Prostate gland (tissue), 2 donors: ENCODE measurements around the gene CCT7. TPM values are rescaled to one million over a fixed set of nuclear protein-coding genes. Genes with fewer than 3 reads are reported as not detected.

Experiments used
- DNase-seq: peaks from one replicate; pipeline ENCODE4 v3.0.0-alpha.2; 2019; ENCODE audit warnings: low spot score
- H3K27ac ChIP-seq, 2 donors: fragments of 200-600 bp; sonication (generic); 2 replicates each; pipeline ENCODE4 v1.5.1; 2017 to 2019
- H3K27me3 ChIP-seq: fragments of 200-600 bp; sonication (generic); replicated peaks from 2 replicates; pipeline ENCODE4 v1.5.1; 2019; ENCODE audit not compliant: insufficient read depth
- H3K36me3 ChIP-seq, 2 donors: fragments of 200-600 bp; sonication (generic); 1 replicate in 1 of 2; 2 replicates in 1 of 2; pipeline versions ENCODE4 v1.5.1 to v1.8.1; 2017 to 2019
- H3K4me1 ChIP-seq: fragments of 200-600 bp; sonication (generic); replicated peaks from 2 replicates; pipeline ENCODE4 v1.5.1; 2019
- H3K4me3 ChIP-seq, 2 donors: fragments of 200-600 bp; sonication (generic); 2 replicates each; pipeline ENCODE4 v1.5.1; 2017 to 2019
- H3K9me3 ChIP-seq: fragments of 200-600 bp; sonication (generic); 2 replicates; pipeline ENCODE4 v1.5.1; 2017
- POLR2A ChIP-seq: fragments of 450-650 bp; IDR thresholded peaks from one replicate; pipeline ENCODE4 v1.6.1; 2016; ENCODE audit warnings: antibody characterized with exemption, mild to moderate bottlenecking
- POLR2AphosphoS5 ChIP-seq: sonication (generic); formaldehyde crosslinking; IDR thresholded peaks from one replicate; pipeline ENCODE4 v1.6.1; 2017; ENCODE audit warnings: antibody characterized with exemption
- WGBS: methylation state at CpG from one replicate; pipeline ENCODE4 v1.1.5; 2018; 5-methylcytosine and 5-hydroxymethylcytosine counted together
- intact Hi-C: fragments of 100-400 bp; cut with DNase I; formaldehyde crosslinking; loops from one replicate; pipeline ENCODE4 v1.14.2; 2022
- total RNA-seq, 2 donors: library from RNA; depleted of rRNA; stranded (reverse); fragments of >200 nt; gene quantifications; one replicate each; pipeline ENCODE4 v1.1.0, GENCODE V29; 2016
- TF ChIP-seq, protein P1 (sequence below), 4 experiments: fragments of 200-600 bp in 2 of 4; fragments of 450-650 bp in 2 of 4; sonication (generic) in 2 of 4; IDR thresholded peaks; 1 replicate in 3 of 4; 2 replicates in 1 of 4; pipeline ENCODE4 v1.5.1; 2016 to 2019; ENCODE audit warnings: antibody characterized with exemption in 4 of 4, mild to moderate bottlenecking in 2 of 4, moderate library complexity in 2 of 4

The CCT7 gene
- total RNA-seq, 2 donors from 2014 or later = 206 to 242 TPM

DNA sequence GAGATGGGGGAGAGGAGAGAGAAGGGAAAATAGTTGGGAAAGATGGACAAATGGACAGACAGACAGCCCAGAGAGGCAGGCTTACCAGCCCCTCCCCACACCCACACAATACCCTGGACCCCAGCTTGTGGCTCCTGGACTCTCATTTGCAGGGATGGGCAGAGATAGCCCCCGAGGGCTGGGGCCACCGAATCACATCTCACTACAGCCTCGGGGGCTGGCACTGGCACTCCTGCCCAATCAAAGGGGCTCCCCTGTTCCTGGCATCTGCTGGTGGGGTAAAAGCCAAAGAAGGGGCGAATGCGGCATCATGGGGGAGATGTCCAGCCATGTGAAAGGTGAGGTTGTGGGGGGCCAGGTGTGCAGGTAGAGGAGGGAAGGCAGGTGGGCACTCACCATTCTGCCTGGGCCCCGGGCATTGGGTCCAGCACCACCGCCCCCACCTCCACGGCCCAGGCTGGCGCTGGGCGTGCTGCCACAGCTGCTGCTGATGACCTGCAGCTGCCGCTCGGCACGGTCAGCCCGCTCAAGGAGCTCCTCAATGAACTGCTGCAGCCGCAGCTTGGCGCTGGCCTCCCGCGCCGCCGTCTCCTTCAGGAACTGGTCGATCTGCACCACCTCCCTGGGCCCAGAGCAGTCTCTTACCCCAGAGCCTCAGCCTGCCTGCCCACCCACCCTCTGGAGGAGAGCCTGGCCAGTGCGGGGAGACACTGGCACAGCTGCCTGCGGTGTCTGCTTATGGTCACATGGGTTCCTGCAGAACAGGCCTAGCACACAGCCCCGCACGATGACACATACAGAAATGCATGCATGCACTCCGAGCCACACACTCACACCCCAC lies 32.2 kb downstream of the CCT7 start:
- Histone ChIP-seq H3K4me1 (peaks cover 2% of the 10 kb centered on the region), H3K27ac (no peak overlapping the region), H3K27me3 (no peaks in the 10 kb centered on the region), H3K36me3 (no peaks in the 10 kb centered on the region), H3K4me3 (no peak overlapping the region), H3K9me3 (no peaks in the 10 kb centered on the region)
- 84% methylated on average over 26 of the region's 26 CpGs for WGBS
- intact Hi-C loops = no loop called here
- TF ChIP-seq POLR2AphosphoS5 (no peak), POLR2A (no peak)
- TF ChIP-seq, protein P1, sequence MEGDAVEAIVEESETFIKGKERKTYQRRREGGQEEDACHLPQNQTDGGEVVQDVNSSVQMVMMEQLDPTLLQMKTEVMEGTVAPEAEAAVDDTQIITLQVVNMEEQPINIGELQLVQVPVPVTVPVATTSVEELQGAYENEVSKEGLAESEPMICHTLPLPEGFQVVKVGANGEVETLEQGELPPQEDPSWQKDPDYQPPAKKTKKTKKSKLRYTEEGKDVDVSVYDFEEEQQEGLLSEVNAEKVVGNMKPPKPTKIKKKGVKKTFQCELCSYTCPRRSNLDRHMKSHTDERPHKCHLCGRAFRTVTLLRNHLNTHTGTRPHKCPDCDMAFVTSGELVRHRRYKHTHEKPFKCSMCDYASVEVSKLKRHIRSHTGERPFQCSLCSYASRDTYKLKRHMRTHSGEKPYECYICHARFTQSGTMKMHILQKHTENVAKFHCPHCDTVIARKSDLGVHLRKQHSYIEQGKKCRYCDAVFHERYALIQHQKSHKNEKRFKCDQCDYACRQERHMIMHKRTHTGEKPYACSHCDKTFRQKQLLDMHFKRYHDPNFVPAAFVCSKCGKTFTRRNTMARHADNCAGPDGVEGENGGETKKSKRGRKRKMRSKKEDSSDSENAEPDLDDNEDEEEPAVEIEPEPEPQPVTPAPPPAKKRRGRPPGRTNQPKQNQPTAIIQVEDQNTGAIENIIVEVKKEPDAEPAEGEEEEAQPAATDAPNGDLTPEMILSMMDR (IDR thresholded peaks at IDR 0.05) = no peak
- DNase-seq = no peak

DNA sequence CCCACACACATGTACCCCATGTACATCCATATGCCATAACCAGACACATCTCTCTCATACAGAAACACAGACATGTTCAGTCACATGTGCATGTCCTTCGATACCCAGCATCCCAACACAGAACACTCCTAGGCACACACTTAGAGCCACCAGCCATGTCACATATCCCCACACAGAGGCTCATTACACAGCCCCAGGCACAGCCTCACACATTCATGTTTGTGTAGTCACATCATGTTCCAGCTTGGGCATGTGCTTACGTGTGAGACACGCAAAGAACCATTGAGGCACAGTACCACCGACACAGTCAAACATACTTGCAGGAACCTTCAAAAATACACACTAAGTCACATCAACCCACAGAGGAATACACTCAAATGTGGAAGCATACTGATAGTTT lies 32.9 kb downstream of the CCT7 start:
- Histone ChIP-seq H3K4me1 (peaks cover 2% of the 10 kb centered on the region), H3K9me3 (no peaks in the 10 kb centered on the region), H3K36me3 (no peaks in the 10 kb centered on the region), H3K27ac (no peak overlapping the region), H3K4me3 (no peak overlapping the region), H3K27me3 (no peaks in the 10 kb centered on the region)
- intact Hi-C loops = no loop called here
- TF ChIP-seq, protein P1 (IDR thresholded peaks at IDR 0.05) = no peak
- TF ChIP-seq POLR2A (no peak), POLR2AphosphoS5 (no peak)
- no peak for DNase-seq
- 96% methylated on average over 4 of the region's 4 CpGs for WGBS

DNA sequence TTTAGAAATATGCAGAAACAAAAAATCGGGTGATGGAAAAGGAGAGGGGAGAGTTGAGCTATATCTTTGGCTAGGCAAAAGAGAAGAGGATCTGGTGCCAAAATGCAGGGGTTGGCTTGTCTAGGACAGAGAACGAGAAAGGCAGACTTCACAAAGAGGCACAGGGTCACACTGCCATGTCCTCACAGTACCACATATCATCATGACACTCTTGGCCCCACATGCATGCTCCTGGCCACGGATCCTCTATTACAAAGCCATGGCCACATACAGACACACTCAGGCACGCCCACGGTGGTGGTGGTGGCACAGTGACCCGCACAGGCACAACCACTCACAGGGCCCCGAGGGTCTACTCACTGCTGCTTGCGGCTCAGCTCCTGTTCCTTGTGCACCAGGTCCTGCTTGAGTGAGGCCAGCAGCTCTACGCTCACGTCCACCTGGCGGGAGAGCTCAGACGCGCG lies 34.3 kb downstream of the CCT7 start:
- Histone ChIP-seq H3K4me3 (peak overlapping the region; percentile 26 to 37), H3K36me3 (no peaks in the 10 kb centered on the region), H3K4me1 (peaks cover 2% of the 10 kb centered on the region), H3K27ac (peak overlapping the region; percentile 45 to 51), H3K9me3 (no peaks in the 10 kb centered on the region), H3K27me3 (no peaks in the 10 kb centered on the region)
- no peak for DNase-seq
- intact Hi-C loops = no loop called here
- 34% methylated on average over 14 of the region's 14 CpGs for WGBS
- TF ChIP-seq, protein P1 (IDR thresholded peaks at IDR 0.05) = no peak
- TF ChIP-seq POLR2A (no peak), POLR2AphosphoS5 (no peak)

DNA sequence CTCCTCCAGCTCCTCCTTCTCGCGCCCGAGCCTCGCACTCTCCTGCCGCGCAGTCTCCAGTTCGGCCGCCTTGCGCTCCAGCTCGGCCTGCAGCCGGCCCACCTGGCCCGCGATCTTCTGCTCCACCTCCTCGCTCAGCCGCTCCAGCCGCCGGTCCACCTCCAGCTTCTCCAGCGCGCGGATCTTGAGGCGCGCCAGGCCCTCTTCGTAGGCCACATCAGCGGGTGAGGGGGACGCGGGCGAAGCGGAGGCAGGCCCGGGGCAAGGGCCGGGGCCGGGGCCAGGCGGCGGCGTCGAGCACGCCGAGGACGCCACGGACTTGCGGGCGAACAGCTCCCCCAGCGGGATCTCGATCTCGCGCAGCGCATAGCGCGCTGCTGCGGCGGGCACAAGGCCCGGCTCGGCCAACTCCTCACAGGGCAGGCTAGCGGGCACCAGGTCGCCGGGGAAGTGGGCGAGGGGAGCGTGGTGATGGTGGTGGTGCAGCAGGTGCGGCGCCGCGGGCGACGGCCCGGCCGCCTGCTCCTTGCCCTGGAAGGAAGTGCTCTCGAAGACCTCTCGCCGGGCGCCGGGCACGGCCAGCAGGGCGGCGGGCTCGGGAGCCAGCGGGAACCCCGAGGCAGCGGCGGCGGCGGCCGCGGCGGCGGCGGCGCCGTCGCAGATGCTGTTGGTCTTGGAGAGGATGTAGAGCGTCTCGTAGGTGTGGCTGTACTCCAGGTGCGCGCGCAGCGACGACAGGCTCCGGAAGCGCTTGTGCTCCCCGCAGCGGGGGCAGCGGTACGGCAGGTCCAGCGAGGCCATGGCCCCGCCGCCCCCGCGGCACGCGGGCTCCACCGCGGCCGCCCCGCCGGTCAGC lies 35.0 kb downstream of the CCT7 start:
- peak; percentile 44 for DNase-seq
- H3K27me3 ChIP-seq = no peaks in the 10 kb centered on the region
- peak overlapping the region; percentile 26 to 37 for H3K4me3 ChIP-seq

More for the DNA sequence above, 35.0 kb downstream of the CCT7 start:
- intact Hi-C loops = no loop called here
- H3K27ac ChIP-seq = peak overlapping the region; percentile 45 to 51
- WGBS = 15% methylated on average over 90 of the region's 113 CpGs
- H3K4me1 ChIP-seq = peaks cover 2% of the 10 kb centered on the region
- H3K9me3 ChIP-seq = no peaks in the 10 kb centered on the region
- TF ChIP-seq, protein P1 (IDR thresholded peaks at IDR 0.05) = peak in 1 of 4 experiments; percentile 28
- TF ChIP-seq POLR2AphosphoS5 = no peak
- H3K36me3 ChIP-seq = no peaks in the 10 kb centered on the region
